NOMO-1 treated with dmso at 0.1 percent for 144 hours (cell line): Measurements from ENCODE around the gene TRAPPC2.
A peak's percentile ranks its signal among the peaks of the same experiment; 100 is the strongest.
"Not testable (repeated sequence)": the region's sequence is repeated elsewhere in the genome, so short reads cannot be mapped to it uniquely, and the experiment has no call there.

Experiments
- DNase-seq: peaks from one replicate; lab custom pipeline; 2025; ENCODE audit not compliant: unreplicated experiment; lab: John Stamatoyannopoulos, UW

TRAPPC2 gene

DNA sequence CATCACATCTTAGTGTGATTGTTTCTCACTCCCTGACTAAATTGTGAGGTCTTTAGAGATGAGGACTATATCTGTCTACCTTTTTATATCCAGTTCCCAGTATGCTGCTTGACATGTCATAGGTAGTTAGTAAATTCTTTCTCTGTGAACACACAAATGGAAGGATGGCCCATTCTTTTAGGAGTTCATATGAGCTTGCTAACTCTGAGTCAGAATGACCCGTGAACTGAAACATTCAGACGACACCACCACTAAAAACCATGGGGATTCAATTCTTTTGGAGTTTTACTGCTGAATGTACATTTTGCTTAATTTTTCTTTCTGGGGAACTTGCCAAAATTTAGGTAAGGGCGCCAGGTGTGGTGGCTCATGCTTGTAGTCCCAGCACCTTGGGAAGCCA lies 14.1 kb upstream of the TRAPPC2 start:
- DNase-seq = no peak

DNA sequence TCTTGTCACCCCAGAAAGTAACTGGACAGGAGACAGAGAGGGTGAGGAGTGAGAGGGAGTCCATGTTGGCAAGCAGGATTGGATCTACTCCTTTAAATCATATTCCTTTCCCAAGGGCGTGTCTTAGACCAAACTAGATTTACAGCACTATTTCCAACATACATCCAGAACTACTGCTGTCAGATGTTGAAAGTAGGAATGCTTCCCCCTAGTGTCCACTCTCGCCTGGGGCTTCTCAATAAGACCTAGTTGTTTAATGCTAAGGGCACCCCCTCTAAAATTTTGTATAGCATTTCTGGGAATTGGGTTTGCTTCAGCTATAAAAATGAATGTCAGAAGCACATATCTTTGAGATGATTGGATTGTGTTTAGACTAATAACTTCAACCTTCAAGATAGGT lies 13.4 kb upstream of the TRAPPC2 start:
- no peak for DNase-seq

DNA sequence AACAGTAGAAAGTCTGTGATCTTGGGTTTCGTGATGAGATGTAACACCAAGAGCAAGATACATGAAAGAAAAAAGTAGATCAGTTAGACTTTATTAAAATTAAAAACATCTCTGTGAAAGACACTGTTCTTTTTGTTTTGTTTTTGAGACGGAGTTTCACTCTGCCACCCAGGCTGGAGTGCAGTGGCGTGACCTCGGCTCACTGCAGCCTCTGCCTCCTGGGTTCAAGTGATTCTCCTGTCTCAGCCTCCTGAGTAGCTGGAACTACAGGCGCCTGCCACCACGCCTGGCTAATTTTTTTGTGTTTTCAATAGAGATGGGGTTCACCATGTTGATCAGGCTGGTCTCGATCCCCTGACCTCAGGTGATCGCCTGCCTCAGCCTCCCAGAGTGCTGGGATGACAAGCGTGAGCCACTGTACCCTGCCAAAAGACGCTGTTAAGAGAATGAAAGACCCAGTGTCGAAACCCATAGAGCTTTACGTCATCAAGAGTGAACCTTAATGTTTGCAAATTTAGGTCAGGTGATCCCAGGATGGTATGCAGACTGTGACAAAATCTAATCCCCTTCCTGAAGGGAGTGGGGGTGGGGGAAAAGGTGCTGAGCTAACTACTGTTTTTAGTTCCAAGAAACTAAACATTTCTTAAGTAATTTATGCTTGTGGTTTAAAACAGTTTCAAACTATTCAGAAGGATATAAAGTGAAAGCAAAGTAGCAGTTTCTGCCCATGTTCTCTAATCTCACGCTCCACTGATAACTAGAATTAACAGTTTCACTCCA lies 8.2 kb upstream of the TRAPPC2 start:
- peak; percentile 36 for DNase-seq

DNA sequence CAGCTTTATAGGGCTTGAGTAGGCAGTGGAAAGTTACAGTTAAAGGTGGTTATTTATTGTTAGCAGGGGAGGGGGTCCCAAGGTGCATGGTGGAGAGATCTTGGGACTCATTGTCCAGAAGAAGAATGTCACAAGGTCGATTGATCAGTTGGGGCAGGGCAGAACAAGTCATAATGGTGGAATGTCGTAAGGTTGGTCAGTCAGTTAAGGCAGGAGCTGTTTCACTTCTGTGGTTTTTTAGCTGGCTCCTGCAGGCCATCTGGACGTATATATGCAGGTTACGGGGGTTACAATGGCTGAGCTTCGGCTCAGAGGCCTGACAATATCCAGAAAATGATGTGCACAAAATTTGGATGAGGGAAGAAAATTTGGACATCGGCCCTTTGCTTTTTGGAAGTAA lies 7.3 kb upstream of the TRAPPC2 start:
- DNase-seq = no peak

DNA sequence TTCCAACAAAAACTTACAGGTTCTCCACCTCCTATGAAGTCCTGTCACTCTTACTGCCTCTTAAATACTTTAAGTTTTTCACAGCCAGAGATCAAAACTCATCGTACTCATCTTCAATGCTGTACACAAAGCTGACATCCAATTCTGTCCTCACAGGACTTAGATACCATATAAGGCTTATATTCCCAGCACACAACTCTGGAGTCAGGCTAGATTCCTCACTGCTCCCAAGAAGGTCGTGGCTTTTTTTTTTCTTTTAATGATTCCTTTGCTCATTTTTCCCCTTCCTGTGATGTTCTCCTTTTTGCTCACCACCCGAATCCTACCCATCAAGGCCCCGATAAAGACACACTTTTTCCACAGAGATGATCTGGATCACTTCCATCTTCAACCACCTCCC lies 914 bp downstream of the TRAPPC2 start:
- no peak for DNase-seq

DNA sequence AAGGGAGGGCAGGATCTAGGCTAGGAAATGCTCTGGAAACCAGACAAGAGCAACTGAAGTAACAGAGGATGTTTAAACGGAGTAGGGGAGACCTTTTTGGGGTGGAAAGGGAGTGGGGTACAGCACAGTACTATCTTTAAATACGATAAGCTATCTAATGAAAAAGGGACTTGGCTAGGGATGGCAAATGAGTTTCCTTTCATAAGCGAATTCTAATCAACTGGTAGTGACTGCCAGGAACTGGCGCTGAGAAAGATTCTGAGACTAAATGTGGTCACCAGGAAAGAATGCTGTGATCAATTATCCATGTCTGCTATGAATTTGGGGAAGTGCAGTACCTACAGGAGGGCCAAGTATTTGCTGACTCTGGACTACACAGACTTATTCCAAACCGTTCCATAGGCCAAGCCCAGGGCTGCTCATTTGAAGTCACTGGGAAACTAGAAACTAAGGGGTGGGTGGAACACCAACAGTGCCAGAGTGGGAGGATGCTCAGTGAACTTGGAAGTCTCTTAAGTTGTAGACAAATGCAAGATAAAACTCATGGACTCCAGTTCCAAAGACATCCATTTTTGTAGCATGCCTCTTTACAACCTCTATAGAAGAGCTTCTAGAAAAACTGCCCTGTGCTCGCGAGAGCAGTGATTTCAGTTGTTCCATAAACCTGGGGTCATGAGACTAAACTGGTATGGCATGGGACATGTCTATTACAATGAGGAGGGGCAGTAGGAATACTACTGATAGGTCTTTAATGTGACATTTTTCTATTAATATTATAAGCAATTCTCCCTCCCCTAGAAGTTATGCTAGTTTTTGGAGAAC lies 2.0 kb downstream of the TRAPPC2 start:
- DNase-seq = no peak

DNA sequence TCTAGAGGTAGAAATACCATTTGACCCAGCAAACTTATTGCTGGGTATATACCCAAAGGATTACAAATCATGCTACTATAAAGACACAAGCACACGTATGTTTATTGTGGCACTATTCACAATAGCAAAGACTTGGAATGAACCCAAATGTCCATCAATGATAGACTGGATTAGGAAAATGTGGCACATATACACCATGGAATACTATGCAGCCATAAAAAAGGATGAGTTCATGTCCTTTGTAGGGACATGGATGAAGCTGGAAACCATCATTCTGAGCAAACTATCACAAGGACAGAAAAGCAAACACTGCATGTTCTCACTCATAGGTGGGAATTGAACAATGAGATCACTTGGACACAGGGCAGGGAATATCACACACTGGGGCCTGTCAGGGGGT lies 3.9 kb downstream of the TRAPPC2 start:
- DNase-seq = not testable (repeated sequence)

DNA sequence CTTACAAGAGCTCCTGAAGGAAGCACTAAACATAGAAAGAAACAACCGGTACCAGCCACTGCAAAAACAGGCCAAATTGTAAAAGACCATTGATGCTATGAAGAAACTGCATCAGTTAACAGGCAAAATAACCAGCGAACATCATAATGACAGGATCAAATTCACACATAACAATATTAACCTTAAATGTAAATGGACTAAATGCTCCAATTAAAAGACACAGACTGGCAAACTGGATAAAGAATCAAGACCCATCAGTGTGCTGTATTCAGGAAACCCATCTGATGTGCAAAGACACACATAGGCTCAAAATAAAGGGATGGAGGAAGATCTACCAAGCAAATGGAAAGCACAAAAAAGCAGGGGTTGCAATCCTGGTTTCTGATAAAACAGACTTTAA lies 7.8 kb downstream of the TRAPPC2 start:
- not testable (repeated sequence) for DNase-seq

DNA sequence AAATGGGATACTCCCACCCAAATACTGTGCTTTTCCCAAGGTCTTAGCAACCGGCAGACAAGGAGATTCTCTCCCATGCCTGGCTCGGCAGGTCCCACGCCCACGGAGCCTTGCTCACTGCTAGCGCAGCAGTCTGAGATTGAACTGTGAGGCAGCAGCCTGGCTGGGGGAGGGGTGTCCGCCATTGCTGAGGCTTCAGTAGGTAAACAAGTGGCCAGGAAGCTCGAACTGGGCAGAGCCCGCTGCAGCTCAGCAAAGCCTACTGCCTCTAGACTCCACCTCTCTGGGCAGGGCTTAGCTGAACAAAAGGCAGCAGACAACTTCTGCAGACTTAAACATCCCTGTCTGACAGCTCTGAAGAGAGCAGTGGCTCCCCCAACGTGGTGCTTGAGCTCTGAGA lies 9.5 kb downstream of the TRAPPC2 start:
- DNase-seq = not testable (repeated sequence)

DNA sequence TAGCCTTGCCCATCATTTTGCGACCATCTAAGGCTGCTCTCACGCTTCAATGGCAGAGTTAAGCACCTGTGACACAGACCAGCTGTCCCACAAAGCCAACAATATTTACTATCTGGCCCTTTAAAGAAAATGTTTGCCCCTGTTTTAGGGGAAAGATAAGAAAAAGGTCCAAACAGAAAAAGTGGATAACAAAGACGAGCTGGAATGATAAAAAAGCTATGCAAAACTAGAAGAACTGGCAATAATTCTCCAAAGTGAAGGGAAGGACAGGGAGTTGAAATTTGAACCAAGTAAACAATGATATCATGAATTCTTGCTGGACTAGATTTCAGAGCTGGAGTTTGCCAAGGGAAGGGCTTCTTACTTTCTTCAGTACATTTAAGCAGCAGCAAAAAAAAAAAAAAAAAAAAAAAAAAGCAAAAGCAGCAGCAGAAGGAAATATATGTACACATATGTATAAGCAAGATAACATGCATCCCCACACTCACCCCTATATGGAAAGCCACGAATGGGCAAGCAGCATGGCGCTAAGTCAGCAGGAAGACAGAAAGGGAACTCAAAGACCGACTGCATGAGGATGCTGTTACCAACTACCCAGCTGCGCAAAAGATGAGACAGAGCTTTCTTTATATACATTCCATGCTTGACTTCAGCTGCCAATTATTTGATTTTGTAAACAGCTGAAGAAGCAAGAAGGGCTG lies 12.5 kb downstream of the TRAPPC2 start:
- no peak for DNase-seq

DNA sequence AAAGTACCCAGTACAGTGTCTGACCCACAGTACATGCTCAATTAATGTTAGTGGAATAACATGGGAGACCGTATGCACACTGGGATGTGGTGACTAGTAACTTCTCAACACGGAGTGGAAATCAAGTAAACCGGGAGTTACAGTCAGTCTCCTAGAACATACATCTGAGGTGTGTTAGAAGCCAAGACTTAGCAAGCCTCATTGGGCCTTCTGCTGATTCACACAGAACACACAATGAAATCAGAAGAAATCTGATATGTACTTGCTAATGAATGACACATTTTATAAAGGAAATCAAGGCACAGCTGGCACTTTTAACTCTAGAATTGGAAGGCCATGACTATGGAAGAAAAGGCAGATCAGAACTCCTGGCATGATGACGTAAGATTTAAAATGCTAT lies 13.0 kb downstream of the TRAPPC2 start:
- no peak for DNase-seq

DNA sequence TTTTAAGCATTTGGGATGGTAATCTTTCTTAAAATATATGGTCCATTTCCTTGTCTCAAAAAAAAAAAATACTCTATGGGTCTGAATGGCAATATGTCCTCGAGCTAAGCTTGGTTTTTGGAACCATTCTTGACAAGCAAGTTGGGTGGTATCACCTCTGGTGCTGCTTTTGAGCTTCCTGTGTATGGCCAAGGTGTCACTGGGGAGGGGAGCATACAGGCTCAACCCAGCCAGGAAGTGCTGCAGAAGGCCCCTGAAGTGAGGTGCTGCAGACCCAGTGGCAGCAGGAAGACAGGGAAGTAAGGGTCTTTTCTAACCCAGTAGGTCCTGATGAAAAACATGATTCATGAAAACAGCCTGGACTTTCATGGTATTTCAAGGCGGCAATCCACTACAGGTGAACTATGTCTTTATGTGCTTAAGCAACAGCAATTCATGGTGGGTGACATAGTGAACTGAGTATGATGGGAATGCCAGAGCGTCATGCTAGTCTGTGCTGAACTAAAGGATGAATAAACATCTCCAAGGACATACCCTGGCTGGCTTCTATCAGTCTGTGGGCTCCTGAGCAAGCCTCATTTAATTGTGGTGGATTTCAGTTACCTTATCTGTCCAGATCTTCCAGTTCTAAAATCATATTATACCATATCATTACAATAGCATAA lies 15.1 kb downstream of the TRAPPC2 start:
- DNase-seq = no peak

DNA sequence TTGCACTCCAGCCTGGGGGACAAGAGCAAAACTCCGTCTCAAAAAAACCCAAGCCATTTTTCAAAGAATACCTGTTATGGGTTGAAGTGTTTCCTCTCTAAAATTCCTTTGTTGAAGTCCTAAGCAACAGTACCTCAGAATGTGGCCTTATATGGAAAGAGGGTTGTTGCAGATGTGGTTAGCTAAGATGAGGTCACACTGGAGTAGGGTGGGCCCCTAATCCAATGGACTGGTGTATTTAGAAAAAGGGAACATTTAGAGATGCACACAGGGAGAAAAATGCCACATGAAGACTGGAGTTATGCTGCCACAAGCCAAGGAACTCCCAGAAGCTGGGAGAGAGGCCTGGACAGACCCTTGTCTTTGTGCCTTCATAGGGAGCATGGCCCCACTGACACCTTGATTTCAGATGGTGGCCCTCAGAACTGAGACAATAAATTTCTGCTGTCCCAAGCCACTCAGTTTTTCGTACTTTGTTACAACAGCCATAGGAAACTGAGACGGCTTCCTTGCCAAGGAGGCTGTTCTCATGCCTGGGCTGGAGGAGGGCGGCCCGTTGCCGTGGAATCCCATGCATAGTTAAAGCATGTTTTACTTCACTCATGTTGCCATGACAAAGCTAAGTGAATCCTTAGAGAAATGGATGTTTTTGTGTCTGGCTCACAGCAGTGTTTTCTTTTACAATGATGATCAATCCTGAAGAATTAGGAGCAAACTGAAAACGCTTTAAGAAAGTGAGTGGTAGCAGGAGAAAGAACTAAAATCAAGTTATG lies 16.5 kb downstream of the TRAPPC2 start:
- no peak for DNase-seq

DNA sequence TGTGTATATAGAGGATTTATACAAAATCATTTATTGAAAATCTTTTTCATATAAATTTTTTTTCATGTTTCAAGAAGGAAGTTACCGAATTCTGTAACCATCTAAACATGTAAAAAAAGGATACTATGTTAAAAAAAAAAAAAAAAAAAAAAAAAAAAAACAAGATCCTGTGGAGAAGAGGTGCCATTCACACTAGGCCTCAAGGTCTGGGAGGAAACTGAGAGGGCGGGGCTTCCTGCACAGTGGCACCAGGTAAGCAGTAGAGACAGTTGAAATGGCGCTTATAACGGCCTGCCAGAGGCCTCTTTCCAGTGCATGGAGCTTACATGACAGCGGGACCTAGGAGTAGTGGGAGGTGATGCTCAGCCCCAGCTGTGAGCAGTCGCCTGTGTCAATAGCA lies 17.5 kb downstream of the TRAPPC2 start:
- DNase-seq = no peak

DNA sequence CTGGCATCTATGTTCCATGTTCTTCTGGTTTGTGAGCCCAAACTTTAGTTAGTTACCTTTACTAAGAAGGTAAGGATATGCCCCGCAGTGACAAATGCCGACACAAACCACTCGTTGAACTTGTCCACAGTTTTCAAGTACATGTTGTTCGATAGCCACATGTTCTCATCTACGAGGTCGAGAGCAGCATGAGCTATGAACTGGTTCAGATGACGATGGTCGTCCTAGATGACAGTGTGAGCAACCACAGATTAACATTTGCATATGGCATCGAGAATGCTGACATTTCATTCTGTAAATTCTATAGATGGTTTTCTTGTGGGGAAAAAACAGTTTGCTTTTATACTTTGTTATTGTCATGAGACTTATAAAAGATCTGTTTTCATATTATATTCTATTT lies 18.0 kb downstream of the TRAPPC2 start:
- no peak for DNase-seq

DNA sequence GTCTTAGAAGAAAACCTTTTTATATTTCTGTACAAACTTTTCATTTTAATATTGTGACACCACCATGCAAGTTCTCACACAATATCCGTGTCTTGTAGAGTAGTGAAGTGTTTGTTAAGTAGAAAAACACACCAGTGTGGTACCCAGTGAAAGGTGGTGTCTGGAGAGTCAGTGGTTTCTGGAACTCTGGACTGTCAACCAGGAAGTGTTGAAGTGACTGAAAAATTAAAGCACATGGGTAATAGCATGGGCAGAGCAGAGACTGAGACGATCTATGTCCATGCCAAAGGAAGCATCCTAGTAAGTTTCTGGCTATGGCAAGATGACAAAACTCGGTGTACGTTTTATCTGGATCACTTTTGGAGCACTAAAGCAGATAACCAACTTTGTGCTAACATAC lies 23.3 kb downstream of the TRAPPC2 start:
- DNase-seq = no peak

DNA sequence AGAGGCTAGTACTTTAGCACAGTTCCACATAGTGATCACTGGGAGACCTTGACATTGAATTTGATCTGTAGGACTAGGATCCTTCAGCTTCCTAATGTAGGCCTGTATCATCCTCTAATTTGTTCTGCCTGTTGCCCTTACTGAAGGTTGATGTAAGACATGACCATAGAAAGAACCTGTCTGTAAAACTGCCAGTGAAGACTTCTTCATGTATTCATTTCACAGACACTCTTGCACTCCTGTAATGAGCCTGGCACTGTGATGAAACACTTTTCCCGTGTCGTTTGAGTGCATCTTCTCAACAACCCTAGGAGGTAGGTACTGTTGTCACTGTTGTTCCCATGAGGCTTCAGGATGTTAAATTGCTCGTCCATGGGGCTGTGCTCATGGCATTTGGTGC lies 30.8 kb downstream of the TRAPPC2 start:
- no peak for DNase-seq

DNA sequence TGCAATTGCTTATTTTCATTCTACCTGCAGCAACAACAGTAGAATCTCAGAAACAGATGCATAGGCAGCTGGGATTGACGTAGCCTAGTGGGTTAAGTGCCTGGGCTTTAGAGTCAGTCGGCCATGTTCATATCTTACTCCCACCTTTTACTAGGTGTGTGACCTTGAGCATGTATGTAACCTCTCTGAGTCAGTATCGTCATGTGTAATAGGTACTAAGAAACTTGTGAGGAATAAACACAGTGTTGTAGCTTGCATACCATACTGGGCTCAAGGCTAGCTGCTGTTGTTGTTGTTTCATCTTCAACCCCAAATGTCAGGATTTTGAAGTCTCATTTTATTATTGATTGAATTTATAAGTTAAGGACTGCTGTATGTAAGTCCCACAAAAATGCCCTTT lies 31.3 kb downstream of the TRAPPC2 start:
- DNase-seq = no peak

DNA sequence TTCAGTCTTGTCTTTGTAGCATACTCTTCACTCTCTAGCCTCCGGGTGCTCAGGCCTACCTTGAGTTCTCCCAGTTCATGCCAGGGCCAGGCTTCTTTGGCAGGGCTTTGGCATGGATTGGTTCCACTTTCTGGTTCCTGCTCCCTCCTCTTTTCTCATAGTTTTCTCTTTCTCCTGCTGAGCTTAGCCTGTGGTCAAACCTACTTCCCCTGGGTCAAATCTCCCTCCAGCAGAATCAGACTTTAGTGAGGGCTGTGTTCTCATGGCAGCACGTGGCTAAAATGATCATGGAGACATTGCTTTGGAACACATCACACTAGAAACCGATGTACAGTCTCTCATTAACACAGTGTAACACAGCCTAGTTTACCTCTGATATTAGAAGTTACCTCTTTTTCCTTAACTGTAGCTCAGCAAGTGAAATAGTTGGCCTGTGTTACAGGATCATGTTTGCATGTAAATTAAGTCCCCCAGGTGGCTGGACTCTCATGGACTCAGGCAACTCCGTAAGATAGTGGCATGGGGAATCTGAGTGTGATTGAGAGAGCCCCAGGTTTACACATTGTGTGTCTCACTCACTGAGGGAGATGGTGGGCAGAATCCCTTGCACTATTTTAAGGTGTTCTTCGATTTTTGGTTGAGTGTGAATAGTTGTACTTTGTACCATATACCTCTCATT lies 32.2 kb downstream of the TRAPPC2 start:
- DNase-seq = no peak

DNA sequence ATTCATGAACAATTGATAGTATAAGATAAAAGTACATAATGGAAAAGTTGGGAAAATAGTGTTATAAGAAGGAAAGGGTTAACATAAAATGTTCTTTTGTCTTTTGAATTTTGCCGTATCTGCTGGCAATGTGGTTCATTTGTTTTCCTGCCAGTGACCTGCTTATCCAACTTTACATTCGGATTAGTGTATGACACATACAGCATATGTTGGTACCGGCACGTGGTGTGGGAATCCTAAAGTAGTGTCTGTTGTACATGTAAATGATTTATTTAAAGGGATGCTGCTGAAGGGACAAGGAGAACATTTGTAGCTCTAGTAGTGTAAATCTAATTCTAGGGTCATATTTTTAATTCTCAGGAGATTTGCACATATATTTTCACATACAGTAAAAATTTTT lies 34.0 kb downstream of the TRAPPC2 start:
- no peak for DNase-seq
